ENCODE measurements around the gene ITPRIP.

DNA sequence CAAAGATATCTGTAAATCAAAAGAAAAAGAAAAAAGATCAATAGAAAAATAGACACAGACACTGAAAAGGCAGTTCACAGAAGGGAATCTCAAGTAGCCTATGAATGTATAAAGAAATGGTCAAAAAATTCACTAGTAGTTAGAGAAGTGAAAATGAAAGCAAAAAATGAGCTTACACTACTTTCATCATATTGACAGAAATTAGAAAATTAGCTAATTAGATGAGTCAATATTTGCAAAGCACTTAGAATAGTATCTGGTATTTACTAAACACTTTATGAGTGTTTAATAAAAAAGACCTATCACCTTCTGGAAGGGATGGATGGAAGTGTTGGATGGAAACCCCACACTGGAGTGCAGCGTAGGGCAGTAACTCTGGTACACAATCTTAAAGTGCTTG is 13.7 kb upstream of the ITPRIP start:
- TF ChIP-seq, protein P1, sequence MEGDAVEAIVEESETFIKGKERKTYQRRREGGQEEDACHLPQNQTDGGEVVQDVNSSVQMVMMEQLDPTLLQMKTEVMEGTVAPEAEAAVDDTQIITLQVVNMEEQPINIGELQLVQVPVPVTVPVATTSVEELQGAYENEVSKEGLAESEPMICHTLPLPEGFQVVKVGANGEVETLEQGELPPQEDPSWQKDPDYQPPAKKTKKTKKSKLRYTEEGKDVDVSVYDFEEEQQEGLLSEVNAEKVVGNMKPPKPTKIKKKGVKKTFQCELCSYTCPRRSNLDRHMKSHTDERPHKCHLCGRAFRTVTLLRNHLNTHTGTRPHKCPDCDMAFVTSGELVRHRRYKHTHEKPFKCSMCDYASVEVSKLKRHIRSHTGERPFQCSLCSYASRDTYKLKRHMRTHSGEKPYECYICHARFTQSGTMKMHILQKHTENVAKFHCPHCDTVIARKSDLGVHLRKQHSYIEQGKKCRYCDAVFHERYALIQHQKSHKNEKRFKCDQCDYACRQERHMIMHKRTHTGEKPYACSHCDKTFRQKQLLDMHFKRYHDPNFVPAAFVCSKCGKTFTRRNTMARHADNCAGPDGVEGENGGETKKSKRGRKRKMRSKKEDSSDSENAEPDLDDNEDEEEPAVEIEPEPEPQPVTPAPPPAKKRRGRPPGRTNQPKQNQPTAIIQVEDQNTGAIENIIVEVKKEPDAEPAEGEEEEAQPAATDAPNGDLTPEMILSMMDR (IDR thresholded peaks at IDR 0.05) = no peak
- TF ChIP-seq EZH2 (IDR thresholded peaks at IDR 0.05) = no peak

Data from neural progenitor cell (in vitro differentiated cells).